Measurements from ENCODE around the gene DNM3.

DNM3 gene

DNA sequence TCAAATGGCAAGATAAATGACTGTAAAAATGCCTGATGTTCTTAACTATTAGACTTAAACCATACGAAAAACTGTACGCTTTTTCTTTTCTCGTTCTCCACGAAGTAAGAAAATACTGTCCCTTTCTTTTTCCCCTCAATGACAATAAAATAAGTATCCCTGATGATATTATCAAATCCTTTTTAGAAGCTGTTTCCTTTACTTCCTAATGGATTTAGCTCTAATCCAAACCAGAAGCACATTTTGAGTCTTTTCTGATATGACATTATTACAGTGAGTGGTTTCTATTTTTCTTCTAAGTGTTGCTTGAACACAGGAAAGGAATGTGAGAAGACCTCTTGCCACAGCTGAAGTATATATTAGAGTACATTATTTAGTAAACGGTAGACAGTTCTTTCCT is 32.4 kb downstream of the DNM3 start:
- FAIRE-seq: no peak

DNA sequence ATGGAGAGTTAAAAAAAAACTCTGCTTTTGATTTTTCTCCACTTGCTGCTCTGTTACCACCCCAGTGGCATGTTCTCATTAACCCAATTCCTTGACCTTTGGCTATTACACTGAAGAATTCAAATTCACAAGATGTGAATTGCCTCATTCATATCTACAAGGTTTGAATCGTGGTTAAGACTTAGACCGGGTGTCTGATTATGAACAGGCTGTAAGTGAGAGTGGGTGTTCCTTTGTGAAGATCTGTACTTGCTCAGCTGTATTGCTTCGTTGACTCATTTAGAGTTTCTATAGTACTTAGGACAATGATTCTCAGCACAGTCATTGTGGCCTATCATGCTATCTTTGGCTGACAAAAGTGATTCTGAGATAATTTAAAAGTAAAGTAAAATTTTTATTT is 36.4 kb downstream of the DNM3 start:
- FAIRE-seq: no peak

DNA sequence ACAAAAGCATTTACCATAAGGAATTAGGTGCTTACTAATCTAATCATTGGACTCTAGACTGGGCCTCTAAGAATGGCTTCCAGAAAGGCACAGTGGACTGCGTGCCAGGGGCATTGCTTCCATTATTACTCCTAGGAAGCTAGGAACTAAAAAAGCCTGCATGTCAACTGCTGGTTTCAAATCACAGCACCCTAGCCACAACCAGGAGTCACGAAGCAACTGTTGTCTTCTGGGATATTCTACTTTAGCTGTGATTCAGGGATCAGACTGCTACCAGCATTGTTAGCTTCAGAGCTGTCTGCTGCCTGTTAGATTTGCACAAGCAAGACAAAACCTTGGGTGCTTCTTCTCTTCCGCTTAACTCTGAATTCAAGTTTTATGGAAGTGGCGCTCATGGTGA is 38.3 kb downstream of the DNM3 start:
- no peak for FAIRE-seq

DNA sequence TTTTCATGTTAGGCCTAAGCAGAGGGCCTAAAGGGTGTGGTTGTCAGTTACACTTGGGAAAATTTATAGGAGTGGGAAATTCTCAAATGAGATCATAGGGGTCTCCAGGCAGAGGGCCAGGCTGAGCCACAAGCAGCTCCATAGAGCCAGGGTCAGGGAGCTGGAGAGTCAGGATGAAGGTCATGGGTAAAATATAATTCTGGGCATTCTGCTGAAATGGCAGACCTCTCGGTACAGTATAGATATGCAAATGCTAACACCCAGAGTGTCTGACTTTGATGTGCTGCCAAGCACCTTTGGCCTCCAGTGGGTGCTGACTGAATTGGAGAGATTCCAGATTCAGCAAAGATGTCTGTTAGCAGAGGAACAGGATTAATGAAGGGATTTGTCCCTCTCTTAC is 40.1 kb downstream of the DNM3 start:
- FAIRE-seq: no peak

DNA sequence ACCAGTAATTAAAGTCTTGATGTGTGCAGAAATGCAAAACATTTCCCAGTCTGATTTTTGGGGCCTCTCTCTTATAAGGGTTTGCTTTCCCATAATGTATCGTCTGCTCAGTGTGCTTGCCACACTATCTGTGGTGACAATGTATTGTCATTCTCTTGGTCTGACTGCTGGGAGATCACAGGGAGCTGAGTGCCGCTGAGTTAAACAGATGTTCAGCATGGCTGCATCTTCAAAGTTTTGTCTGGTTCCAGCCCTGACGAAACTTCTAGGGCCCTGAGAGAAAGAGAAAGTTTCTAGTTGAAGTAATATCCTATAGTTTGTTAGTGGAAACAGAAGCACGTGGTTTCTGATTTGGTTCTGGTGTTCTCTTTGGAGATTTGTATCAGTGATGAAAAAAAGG is 42.6 kb downstream of the DNM3 start:
- no peak for FAIRE-seq

DNA sequence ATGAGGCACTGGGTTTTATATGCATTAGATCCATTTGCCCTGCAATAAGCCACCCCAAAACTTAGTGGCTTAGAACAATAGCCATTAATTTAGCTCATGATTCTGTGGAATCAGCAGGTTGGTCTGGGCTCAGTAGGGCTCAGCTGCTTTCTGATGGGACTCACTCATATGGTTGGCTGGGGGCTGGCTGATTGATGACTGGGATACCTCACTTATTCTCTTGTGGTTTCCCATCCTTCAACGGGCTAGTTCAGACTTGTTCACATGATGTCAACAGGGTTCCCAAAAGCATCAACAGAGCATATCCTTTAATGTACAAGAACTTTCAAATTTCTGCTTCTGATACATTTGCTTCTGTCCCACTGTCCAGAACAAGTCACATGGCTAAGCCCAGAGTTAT is 43.2 kb downstream of the DNM3 start:
- FAIRE-seq: no peak

DNA sequence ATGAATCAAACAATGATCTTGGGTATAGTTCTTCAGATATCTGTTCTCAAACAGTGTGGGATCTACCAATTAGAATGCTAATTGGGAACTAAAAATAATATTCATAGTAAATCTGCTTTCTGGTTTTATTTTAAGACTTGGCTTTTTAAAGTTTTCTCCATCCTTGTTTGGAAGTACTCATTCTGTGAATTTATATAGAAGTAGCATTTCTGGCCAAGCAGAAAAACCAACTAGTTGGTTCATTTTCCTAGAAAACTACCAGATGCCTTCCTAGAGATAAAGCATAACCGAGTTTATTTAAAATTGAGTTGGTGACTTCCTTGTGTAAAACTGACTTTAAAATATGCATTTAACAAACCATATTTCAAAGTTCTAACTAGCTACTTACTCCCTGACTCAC is 48.8 kb downstream of the DNM3 start:
- FAIRE-seq: no peak

DNA sequence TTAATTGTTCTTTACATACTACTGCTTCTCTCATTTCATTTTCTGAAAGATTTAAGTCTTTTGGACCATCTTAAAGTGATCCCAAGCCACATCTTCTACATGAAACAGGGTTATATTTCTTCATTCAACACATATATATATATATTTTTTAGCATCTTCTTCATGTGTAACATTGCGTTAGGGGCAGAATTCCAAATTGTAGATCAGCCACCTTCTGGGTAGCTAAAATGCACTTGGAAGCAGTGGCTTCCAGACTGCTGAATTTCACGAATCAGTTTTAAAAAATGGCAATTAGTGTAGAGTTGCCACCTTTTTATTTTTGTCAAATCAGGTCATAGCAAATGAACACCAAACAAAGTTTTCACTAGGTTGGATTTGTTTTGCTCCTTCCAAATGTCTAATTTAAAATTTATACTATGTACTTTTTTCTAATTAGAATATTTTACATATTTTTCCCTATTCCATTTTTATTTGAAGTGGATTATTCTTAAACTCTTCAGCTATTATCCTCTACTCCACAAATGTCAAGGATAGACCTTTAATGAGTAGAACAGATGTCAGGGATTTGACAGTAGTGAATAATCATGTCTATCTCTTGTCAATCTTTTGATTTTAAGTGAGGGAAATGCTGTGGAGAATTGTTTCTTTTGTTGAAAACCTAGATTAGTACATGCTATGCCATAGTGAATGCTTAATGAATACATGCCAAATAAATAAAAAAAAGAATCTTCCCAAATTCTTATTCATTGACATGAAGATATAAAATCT is 55.8 kb downstream of the DNM3 start:
- FAIRE-seq: no peak

DNA sequence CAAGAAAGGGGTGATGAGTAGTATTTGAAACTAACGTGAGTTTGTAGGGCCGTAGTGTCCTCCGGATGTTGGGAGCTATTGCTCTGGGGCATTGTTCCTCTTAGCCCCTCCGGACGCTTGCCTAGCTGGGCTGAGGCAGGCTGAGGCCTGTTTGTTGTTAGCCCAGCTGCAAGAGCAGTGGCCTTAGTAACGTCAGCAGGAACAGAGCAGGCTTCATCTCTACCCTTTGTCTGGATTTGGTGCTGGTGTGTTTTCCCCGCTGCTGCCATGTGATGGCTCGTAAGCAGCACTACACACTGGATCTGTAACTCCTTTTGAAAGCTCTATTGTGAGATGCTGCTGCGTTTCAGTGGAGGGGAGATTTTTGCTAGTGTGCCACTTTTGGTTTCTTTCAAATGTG is 57.6 kb downstream of the DNM3 start:
- FAIRE-seq: no peak

DNA sequence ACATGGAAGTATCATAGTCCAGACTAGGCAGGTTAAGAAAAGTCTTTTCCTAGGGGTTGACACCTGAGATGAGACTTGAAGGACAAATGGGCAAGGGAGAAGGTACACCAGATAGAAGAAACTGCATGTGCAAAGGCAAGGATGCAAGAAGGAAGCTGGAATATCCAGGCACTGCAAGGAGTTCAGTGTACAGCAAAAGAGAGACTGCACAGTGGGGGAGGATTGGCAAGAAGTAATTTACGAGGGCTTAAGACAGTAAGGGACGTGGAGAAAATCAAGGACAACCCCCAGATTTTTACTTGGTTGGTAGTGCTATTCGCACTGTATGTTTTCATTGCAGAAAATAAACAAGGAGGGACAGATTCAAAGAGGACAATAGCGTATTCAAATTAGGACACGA is 58.5 kb downstream of the DNM3 start:
- FAIRE-seq: no peak

DNA sequence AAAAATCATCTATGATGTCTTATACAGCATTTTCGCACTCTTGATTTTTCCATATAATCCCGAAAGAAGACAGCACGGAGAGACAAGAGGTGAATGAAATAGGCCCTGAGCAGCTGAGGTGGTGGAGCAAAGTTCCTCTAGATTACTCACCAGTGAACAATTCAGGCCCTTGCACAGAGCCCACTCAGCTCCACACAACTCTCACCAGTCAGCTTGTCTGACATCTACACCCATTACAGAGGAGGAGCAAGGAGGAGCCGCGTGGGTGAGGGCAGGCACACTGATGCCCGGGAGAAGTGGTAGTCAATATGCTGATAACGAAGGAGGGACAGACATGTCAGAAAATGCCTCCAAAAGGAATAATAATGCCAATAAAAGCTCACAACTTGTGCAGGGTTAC is 59.9 kb downstream of the DNM3 start:
- no peak for FAIRE-seq

DNA sequence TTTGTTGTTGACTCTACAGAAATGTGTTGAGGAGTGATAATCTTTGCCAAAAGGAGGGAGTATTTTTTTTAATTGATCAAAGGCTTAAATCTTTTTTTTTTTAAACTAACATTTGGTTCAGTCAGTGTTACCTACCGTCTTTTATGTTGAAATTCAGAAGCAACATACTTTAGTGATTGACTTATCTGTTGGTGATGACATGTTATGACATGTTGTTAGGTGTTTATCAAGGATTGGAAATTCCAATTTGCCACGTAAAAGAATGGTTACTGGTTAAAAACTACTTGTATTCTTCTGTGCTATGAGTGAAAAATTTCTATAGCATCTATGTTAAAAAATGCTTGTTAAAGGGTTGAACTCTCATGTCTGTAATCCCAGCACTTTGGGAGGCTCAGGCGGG is 61.2 kb downstream of the DNM3 start:
- no peak for FAIRE-seq

DNA sequence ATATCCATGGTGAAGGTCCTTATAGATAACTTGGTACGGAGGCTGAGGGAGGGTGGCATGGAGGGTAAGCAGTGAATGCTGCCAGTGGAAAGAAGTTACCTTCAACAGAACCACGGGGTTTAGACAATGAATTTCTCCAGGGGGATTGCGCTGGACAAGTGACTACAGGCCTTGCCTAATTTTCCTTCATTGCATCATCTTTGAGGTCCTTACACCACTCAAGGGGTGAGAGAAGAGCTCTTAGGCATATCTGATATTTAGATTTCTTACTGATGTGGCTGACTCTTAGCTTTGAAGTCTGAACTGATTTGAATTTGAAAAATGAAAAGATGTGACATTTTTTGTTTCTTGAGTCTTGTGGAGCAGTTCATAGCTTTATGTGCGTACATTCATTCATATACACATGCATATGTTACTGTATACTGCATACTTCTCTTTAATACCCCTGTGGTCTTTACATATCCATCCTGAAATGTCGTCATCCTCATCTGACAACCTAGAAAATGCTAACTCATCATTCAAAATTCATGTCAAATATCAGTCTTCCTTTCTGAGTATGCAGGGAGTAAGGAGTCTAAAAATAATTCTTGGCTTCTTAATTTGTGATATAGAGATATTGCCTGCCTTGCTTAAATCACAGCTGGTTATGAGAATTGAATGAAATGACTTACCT is 63.6 kb downstream of the DNM3 start:
- FAIRE-seq: no peak

DNA sequence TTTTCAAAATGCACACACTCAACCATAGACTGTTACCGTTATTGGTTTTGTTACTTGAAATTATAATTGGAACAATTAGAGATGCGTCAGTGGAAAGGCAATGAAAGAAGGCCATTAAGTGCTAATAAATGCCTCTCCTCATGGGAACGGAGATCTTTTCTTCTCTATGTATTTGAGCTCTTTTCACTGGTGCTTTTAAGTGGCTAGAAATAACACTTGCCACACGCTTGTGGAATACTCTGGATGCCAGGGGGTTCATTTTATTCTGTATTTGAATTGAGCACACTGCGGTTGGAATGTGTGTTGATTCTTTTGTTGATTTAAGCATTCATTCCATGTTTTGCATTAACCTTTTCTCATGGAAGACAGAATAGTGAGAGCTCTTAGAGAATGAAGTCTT is 68.4 kb downstream of the DNM3 start:
- FAIRE-seq: no peak

DNA sequence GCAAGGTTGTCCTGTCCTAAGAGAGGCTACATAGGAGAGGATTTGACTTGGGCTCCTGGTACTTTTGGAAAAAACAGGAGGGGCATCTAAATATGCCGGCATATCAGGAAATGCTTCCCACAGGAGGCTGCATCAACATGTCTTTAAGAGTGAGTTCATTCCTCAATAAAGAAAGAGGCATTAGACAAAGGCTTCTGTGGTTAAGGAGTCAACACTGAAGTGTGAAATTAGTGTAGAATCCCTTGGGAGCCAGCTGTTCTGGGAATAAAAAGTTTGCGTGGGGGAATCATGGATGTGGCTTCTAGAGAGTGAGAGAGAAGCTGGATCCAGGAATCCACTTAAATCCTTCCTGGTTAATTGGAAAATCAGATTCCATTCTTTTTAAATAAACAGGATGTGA is 69.5 kb downstream of the DNM3 start:
- no peak for FAIRE-seq

DNA sequence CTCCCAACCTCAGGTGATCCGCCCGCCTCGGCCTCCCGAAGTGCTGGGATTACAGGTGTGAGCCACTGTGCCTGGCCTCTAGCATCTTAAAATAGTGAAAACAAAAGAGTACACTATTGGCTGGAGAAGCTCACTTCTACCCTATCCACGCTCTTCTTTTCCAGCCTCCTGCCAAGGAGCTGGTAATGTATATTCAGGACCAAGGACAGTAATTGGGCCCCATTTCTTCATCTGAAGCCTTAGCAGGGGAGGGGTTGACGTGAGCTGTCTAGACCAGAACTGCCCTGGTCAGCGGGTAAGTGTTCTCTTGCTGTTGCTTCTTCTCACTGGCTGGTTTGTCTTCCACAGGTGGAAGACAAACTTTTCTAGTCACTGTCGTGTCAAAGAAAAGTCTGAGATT is 70.2 kb downstream of the DNM3 start:
- no peak for FAIRE-seq

DNA sequence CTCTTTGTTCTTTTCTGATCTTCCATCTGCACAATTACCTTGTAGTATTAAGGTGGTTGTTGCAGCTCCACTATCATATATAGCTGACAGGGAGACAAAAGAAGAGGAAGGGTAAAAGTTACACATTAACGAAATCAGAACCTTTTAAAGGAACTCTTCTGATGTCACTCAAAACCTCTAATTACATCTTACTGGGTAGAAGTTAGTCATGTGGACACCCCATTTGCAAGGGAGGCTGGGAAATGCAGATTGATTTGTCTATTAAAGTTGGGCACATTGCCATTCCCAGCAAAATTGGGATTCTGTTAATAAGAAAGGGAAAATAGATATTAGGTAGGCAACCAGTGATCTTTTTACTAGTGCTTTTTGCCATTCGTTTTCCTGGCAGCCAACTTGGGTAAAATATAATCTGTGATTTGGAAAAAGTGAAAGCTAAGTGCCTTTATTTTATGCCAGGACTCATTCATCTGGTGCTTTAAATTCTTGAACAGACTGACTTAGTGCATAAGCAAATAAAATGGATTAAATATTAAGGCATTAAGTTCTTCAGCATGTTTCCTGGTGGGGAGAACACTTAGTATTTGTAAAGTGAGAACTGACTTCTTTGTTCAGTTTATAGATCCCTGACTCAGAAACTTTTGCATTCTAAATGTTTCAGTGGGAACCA is 71.3 kb downstream of the DNM3 start:
- FAIRE-seq: no peak

DNA sequence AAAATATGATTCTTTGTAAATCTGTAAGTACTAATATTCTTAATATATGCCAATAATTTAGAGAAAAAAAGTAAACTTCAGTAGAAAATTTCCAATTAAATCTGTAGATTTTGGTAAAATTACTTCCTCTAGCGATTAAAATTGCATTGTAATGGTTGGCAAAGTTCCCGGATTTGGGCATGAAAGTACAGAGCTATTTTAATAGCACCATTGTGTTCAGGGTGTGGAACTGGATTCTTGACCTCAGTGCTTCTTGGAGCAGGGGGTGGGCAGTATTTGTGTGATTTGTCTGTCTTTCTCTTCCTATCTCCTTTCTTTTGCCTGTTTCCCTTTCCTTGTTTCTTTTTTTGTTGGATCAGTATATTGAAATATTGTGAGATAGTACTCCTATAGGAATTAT is 72.1 kb downstream of the DNM3 start:
- FAIRE-seq: no peak

DNA sequence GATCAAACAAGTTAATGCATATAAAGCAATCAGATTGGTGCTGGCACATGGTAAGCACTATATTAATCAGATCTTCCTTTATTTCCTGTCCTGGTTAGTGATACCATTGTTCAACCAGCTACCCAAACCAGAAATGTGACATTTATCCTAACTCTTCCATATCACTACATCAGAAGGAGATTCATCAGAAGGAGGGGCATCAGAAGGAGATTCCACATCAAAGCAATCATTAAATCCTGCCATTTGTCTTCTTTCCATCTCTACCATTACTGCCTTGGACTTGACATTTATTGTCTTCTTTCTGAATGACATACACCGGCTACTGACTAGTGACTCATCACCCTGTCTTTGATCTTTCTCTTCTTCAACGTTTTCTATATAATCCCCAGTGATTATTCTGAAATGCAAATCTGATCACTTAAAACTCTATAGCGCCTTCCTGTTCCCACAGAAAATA is 75.0 kb downstream of the DNM3 start:
- FAIRE-seq: no peak

DNA sequence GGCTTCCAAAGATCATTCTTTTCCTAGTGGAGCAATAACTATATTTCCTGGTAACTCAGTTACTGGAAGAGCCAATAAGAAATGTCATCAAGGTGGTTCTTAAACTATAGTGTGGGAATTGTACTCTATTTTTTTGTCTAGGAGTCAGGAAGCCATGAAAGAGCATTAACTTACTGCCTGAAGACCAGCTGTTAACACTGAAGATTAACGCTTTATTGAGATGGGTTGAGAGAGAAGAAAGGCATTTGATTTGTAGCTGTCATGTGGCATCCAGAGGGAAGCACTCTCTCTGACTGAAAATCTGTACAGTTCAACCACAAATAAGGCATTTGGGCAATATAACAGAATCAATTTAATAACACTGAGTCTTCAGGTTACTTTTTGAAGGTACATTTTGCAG is 76.0 kb downstream of the DNM3 start:
- no peak for FAIRE-seq

DNA sequence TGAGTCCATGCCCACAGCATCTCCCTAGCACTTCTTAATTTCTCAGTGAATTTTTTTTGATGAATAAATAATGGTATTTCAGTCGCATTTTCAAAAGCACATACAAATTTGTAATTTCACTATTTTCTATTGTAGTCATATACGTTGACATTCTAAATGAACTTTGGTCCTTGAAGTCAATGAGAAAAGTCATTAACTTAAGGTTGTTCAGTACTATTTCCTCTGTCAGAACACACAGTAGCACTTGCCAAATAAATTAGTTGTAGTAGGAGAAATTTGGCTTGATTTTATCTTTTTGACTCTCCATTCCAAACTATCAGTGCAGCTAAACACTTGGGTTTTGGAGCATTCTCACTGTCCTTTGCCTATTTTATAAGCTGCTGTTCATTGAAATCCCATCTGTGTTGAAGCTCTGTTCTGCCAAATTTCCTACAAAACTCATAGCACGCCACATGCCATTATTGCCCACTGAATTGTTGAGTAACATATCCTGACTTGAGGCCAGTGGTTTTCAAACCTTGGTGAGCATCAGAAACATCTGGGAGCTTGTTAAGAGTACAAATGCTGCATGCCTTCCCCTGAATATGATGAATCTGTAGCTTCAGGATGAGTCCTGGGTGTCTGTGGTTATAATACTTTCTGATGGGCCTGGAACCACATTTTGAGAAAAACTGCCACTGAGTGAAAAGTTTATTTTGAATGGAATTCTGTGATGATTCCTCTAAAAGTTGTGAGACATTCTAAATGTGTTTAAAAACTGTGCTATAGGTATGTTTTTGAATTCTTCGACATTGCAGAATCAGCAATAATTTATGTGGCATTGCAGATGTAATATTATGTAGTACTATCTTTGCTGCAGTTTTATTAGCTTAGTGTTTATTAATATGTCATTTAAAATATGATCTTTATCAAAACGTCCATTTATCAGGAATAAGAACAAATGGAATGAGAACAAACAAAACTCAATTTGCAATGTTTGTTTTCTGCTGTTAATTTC is 78.9 kb downstream of the DNM3 start:
- FAIRE-seq: no peak

DNA sequence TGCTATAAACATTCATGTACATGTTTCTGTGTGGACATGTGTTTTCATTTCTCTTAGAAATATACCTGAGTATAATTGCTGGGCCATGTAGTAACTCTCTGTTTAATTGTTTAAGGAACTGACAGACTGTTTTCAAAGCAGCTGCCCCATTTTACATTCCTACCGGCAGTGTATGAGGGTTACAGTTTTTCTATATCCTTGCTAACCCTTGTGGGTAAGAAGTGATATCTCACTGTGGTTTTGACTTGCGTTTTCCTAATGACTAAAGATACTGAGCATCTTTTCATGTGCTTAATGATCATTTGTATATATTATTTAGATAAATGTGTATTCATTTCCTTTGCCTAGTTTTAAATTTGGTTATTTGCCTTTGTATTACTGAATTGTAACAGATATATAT is 81.7 kb downstream of the DNM3 start:
- no peak for FAIRE-seq

DNA sequence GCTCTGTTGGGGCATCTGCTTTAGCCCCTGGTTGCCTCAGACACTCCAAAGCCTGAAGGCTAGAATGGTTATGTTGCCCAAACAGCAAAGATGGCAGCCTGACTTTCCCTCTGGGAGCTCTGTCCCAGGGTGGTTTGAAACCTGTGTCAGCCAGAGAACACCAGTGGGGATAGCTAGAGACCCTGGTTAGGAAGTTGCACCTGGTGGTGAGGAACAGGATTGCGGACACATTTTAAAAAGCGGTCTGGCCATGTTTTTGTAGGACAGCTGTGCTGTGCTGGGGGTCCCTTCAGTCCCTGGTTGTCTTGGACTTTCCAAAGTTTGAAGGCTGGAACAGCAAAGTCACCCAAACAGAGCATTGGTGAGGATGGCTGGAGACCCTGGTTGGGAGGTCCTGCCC is 87.8 kb downstream of the DNM3 start:
- no peak for FAIRE-seq

Data from colon (tissue), 2 donors.